NB4 (cell line): Measurements from ENCODE around the gene GOLGA8R.
"Not testable (repeated sequence)": the region's sequence is repeated elsewhere in the genome, so short reads cannot be mapped to it uniquely, and the experiment has no call there.

ENCODE experiments used
- CTCF ChIP-seq: IDR thresholded peaks from one replicate; pipeline ENCODE4 v1.5.1; 2012; ENCODE audit warnings: low read depth, low read length
- MAX ChIP-seq: IDR thresholded peaks from 2 replicates; pipeline ENCODE4 v1.6.1; 2011; ENCODE audit warnings: low read depth, low read length

- not testable (repeated sequence) for TF ChIP-seq CTCF, MAX
These were observed 24.3 kb upstream of the GOLGA8R start for GRCh38 chr15:30438348-30438747.
